Measurements from ENCODE around the gene SLC9C1.

SLC9C1 gene

DNA sequence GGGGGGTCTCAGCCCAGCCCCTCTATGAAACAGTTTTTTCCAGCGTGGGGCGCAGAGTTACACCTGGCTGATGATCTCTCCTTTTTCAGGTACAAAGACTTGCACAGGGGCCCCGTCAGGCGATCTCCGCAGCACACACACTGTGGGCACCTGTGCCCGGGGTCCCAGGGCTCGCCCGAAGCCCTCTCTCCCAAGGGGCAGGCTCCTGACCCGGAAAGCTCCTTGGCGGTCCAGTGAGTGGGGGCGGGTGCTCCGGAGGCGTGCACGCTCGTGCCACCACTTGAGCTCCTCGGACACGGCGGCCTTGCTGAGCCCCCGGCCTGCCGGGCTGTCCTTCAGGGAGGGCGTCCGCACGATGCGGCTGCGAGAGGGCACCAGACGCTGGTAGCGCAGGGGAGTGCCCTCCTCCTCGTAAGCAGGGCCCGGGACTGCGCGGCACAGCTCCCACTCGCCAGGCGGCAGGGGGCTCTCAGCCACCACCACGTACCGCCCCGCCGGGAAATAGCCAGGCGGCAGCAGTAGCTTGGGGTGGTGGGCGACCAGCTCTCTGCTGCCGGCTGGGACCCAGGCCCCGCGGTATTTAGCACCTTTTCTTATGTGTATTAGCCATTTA lies 108.5 kb downstream of the SLC9C1 start:
- DNase-seq, result peak; percentile 66

DNA sequence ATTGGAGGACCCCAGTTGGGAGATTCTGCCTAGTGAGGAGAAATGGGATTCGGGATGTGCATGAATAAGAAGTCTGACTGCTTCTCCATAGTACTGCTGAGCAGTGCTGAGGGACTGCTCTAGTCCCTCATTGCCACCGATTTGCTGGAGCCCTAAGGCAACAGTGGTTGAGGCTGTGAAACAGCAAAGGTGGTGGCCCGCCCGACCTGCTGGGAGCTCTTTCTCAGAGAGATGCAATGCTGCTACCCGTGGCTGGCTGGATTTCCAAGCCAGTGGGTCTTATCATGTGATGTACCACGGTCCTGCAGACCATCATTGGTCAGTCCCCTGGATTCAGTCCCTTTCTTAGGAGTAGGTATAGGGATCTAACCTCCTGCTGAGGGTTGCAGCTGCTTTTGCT lies 118.4 kb downstream of the SLC9C1 start:
- no peak for DNase-seq

DNA sequence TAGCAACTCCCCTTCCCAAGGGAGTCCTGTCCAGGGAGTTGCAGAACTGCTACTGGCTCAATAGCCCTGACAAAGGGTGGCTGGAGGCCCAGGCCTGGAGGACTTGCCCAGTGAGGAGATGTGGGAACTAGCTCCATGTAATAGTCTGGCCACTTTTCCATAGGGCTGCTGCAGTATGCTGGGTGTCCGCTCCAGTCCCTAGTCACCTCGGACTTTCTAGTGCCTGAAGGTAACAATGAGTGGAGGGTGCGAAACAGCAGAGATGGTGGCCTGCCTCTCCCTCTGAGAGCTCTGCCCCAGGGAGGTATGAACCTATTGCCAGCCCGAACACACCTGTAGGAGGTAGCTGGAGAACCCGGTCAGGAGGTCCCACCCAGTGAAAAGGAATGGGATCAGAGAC lies 119.0 kb downstream of the SLC9C1 start:
- DNase-seq, result no peak

DNA sequence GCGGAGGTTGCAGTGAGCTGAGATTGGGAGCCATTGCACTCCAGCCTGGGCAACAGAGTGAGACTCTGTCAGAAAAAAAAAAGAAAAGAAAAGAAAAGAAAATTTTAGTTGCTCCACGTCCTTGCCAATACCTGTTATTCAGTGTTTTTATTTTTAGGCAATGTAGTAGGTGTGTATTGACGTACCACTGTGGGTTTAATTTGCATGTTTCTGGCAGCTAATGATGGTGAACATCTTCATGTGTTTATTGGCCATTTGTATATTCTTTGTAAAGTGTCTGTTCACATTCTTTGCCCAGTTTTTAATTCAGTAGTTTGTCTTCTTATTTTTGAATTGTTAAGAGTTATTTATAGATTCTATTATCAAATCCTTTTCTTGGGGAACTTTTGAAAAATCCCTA lies 122.9 kb downstream of the SLC9C1 start:
- no peak for DNase-seq

DNA sequence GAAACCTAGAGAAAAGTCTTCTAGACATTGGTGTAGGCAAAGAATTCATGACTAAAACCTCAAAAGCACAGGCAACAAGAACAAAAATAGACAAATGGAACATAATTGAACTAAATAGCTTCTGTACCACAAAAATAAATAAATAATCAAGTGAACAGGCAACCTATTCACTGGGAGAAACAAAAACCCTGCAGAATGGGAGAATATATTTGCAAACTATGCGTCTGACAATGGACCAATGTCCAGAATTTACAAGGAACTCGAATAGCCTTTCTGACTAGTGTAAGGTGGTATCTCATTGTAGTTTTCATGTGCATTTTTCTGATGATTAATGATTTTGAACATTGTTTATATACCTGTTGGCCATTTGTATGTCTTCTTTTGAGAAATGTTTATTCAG lies 124.0 kb downstream of the SLC9C1 start:
- no peak for DNase-seq

DNA sequence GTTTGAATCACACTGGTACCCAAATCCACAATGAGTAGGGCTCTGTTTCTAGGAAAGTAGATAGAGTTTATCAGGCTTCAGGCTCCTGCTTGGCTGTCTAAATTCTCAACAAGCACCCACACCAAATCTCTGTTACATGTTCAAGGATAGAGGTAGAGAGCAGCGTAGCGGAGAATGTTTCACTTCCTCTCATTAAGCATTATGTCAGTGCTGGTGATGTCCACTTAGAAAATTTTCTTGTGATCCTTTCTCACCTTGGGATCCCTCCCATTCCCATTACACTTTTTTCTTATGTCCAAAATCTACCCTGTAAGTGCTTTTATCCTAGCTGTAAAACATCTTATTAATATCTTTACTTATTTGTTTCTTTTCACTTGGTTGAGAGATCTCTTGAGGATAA lies 126.3 kb downstream of the SLC9C1 start:
- DNase-seq, result no peak

DNA sequence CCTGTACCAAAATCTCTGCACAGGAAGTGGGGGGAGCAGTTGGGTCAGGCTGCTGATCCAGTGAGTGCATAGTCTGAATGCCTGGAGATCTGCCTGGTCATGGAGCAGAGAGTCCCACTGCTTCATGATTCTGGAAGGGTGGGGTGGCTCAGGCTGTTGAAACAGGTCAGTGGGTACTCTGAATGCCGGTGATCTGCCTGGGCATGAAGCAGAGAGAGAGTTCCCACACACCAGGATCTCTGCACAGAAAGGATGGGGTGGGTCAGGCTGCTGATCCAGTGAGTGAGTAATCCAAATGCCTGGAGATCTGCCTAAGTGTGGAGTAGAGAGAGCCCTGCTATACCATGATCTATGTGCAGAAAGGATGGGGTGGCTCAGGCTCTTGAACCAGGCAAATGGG lies 144.9 kb downstream of the SLC9C1 start:
- no peak for DNase-seq

DNA sequence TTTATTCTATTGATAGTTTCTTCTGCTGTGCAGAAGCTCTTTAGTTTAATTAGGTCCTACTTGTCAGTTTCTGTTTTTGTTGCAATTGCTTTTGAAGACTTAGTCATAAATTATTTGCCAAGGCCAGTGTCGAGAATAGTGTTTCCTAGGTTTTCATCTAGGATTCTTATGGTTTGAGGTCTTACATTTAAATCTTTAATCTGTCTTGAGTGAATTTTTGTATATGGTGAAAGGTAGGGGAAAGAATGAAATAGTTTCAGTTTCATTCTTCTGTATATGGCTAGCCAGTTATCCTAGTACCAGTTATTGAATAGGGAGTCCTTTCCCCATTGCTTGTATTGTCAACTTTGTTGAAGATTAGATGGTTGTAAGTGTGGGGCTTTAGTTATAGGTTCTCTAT lies 150.3 kb downstream of the SLC9C1 start:
- DNase-seq, result no peak

DNA sequence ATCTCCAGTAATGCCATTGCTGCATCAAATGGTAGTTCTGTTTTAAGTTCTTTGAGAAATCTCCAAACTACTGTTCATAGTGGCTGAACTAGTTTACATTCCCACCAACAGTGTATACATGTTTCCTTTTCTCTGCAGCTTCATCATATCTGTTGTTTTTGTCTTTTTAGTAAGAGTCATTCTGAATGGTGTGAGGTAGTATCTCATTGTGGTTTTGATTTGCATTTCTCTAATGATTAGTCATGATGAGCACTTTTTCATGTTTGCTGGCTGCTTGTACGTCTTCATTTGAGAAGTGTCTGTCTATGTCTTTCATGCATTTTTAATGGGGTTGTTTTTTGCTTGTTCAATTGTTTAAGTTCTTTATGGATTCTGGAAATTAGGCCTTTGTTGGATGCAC lies 150.8 kb downstream of the SLC9C1 start:
- DNase-seq, result no peak

DNA sequence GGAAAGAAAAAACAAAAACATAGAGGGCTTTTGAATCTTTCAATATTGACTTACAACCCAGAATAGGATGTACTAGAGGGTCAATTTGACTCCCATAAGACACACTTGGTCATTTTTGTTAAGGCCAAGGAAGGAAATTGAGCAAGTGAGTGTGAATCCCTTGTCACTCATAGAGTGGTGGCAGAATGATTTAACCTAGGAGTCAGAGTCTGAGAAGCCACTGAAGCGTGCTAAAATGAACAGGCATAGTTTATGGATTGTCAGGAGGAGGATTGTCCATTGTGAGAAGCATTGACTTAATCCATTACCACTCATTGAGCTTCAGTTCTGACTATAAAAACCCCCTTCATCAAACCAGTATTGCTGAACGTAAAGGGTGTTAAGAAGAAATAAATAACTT lies 152.7 kb downstream of the SLC9C1 start:
- no peak for DNase-seq

DNA sequence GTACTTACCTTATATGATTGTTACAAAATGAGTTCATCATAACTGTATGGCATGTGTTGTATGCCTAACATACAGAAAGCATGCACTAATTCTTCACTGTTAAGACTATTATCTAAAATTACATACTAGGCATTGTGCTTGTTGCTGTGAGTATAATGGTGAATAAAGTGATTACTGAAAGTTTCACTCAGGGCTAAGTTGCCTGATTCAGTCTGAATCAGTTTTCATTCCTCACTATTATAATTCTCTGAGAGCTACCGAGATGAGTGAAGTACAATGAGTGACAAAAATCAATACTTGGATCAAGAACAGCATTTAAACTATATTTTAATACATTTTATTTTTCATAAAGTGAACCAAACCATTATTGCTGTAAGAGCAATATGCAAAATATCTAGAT lies 153.4 kb downstream of the SLC9C1 start:
- DNase-seq, result no peak

DNA sequence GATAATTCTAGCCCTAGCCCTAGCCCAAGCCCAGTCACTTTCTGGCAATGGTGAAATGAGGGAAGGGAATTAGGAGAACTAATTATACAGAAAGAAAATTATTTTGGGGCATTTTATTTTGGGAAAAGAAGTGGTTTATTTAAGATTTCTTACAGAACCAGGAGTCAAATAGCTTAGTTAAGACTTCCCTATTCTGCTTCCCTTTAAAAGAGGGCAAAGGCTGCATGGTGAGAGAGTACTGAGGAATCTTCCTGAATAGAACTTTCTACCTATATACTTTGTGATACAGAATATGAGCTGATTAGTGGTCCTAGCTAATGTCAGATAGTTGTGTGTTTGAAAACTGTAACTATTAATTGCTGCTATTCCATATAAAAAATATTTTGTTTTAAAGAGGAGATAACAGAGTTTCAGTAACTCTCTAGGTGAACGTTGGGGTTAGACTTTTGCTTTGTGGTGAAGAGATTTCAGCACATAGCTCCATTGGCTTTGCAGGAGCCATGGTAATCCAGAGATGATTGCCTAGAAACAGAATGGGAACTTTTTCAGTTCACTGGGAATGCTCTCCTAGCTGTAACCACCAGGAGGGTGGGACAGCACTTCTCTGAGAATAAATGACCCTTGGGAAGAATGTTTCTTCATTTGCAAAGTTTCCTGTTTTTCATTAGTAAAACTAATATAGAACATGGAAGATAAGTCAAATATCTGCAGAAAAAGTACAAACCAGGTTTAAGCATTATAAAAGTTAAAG lies 155.6 kb downstream of the SLC9C1 start:
- no peak for DNase-seq

DNA sequence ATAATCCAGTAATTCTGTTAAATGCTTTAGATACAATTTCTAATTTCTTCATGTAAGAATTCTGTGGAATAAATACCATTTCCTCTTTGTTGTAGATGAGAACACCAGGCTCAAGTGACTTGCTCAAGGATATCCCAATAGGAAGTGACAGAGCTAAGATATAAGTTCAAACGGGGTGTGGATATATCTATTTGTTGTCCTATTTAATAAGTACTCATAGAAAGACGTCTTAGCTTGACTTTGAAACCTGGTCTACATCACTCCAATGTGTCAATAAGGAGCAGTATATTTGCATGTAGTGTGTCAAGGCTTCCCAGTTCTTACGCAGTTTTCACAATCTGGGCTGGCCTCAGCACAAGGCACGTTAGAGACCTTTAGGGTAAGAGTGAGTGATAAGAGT lies 156.2 kb downstream of the SLC9C1 start:
- no peak for DNase-seq

DNA sequence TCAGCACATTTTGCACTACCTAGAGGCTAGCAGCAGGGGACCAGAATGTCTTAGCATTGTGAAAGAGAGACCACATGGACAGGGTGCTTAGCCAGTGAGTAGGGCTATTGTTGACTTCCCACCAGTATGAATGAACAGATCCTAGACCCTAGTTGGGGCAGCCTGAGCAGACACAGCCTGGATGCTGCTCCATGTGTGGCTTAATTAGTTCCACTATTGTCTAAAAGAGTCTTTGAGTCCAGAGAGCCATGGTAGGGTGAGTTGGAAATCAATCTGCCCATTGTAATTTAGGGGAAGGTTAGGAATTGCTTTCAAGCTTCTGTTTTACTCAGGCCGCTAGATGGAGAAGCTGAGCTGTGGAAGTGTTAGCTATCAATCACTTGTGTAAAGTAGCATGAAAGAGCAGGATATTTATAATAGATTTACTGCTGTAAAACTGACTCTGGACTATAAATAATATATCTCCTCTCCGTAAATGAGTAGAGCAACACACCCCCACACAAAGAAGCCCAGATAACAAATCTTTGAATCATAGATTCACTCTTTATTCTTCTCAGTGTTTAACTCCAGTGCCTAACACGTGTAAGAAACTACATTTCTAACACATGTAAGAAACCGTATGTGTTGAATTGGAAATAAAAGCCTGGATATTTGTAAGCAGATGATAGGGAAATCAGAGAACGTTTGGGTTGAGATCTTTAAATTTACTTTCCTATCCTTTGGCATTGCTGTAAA lies 156.9 kb downstream of the SLC9C1 start:
- peak; percentile 65 for DNase-seq

DNA sequence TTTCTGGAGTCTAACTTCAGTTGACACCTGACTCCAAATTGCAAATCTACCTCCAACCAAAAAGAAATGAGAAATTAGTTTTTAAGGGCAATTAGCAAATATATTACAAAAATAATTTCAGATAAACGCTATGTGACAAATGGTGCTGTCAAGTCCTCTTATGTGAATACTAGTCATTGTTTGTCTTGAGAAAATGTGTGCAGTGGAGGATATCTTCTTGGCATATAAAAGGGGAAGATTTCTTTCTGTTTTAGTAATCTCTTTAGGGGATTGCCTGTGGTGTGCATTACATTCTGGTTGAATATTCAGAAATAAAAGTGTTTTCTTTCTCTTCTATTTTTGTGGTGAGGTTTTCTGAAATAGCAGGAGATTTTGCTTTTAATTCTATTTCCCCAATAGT lies 158.0 kb downstream of the SLC9C1 start:
- DNase-seq, result no peak

DNA sequence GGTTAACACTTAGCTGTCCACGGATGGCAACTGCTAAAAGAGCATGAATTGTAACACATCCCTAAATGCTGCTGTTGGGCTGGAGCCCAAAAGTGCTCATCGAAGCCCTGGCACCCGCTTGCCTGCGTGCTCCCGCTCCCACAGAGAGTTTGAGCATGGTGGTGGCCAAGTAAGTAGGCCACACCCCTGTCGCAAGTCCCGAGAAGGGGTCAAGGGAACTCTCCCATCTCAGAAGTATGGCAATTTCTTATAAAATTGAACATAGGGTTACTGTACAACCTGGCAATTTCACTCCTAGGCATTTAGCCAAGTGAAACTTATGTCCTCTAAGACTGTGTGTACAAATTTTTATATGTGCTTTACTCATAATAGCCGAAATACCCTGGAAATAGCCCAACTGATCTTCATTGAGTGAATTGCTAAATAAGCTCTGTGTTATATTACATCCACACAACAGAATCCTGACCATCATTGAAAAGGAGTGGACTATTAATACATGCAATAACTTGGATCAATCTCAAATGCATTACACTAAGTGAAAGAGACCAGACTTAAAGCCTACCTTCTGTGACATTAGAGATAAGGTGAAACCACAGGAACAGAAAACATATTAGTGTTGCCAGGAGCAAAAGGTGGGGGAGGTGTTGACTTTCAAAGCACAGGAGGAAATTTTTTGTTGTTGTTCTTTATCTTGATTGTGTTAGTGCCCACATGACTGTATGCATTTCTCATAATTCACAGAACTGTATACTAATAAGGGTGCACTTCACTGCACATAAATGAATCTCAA lies 159.5 kb downstream of the SLC9C1 start:
- DNase-seq, result no peak

DNA sequence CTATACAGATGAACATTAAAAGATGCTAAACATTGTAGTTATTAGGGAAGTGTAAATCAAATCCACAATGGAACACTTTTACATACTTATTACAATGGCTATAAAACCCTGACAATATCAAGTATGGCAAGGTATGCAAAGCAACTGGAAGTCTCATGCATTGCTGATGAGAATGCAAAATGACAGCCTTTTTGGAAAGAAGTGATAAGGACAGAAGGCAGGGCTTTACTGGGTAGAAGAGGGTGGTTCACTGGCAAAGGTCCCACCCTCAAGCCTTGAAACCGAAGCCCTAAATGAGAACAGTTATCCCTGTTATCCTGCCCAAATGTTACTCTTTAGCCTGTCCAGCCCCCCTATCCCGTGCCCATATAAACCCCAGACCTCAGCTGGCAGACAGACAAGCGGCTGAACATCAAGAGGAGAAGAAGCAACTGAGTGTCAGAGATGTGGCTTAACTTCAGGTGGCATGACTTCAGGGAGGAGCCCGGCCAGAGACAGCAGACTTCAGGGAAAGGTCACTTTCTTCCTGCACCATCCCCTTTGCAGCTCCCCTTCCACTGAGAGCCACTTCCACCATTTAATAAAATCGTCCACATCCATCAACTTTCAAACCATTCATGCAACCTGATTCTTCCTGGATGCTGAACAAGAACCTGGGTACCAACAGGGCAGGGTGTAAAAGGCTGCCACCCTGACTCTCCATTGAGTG lies 160.2 kb downstream of the SLC9C1 start:
- no peak for DNase-seq

DNA sequence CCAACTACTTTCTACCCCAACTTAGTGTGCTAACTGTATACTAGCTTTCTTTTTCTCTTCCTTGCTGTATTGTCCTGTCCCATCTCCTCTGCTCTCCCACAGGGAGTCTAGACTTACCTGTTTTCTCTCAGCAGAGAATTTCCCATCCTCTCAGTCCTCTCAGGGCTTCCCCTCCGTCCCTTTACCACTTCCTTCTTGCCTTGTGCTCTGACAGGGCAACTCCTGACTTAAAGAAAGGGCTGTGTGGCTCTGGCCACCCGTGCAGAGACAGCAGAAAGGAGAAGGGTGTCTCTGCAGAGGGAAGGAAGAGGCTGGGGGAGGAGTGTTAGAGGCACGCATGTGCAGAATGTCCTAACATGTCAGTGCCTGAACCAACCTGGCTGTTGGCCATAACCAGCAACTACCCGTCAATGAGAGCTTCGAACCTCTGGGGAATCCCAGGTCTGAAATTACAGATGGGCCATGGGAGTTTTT lies 161.0 kb downstream of the SLC9C1 start, which contains the start of gene GCSAM:
Gene GCSAM (minus strand): TSS at position 274 of the 474 bp plus-strand sequence. CDS start 128 bp downstream, at position 146.
- no peak for DNase-seq

DNA sequence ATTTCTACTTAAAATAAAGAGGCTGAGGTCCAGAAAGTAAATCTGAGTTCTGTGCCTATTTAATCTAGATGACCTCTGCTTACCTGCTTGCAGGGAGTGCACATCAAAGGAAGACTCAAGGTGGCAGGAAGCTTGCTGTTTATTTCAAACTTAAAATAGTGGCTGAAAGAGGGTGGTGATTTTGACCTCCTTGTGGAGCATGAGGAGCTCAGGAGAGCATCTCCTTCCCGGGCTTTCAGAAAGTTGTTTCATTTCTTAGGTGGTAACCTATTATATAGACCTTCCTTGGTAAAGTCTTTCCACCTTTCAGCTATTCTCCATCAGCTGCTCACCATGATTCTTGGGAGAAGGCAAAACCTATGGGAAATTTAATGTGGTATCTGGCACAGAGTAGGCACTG lies 161.5 kb downstream of the SLC9C1 start:
- no peak for DNase-seq

DNA sequence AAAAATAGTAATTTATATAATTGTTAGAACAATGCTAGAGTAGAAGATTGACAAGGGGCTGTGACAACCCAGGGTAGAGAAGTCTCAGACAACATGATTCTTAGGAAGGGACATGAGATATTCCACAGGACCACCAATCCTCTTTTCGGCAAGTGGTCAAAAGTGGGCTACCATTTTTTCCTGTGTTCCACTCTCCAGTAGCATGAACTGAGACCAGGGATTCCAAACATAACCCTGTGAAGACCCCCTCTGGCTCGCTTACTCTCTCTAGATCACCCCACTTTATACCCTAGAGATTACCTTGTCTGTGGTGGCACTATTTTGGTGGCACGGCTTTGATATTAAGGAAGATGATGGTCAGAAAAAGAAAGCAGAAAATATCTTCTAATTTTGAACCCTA lies 161.9 kb downstream of the SLC9C1 start:
- no peak for DNase-seq

DNA sequence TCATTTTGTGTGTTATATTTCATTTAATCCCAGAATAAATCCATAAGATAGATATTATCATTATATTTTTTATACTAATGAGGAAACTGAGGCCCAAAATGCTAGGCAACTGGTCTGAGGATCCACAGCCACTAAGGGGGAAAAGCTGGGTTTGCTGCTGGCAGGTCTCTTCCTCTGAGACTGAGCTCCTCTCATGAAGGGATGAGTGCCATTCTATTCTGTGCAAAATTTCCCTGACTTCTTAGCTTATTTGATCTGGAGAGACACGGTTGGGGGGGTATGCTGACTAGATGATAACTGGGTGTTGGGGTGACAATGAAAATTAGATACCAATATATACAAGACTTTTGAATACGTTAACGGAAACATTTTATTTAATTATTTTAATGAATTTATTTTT lies 162.9 kb downstream of the SLC9C1 start:
- DNase-seq, result no peak

DNA sequence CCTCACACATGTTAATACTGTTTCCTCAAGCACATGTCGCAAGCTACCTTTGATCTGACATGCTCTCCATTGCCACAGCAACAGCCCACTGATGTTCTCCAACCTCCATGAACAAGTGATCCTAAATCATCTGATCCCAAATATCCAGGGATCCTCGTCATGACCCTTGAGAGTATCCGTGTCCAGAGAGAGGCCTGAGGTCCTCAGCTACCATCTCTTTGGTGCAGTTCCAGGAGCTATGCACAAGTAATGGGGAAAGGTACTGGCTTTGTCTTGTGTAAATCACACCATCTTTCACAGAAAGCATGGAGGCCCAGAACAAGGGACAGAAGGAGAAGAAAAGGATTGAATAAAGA lies 163.4 kb downstream of the SLC9C1 start:
- DNase-seq, result no peak
